Activated CD4-positive, alpha-beta T cell treated with anti-CD3 and anti-CD28 coated beads, Interleukin-2, Interleukin-6, amounts not matched to agents 100 ng/mL and 50 ng/mL, durations not matched to agents 16 hours and 8 hours (primary cell): ENCODE data around the gene JAKMIP2.
"Not testable (repeated sequence)": the region's sequence is repeated elsewhere in the genome, so short reads cannot be mapped to it uniquely, and the experiment has no call there.

Source experiments
- DNase-seq: peaks from one replicate; pipeline ENCODE4 v3.0.0-alpha.2; 2020

The JAKMIP2 gene

GRCh38 chr5:147782110-147783028 lies at the start of gene JAKMIP2:
TSS of gene JAKMIP2 (minus strand) at chr5:147782728. CDS start at chr5:147671806, 110,922 bp downstream.
- peak; percentile 93 for DNase-seq

GRCh38 chr5:147831465-147831864 lies 48.9 kb upstream of the JAKMIP2 start, which contains the start of gene SPINK1:
TSS of gene SPINK1 (minus strand) at chr5:147831671. CDS start at chr5:147831577, 94 bp downstream.
- no peak for DNase-seq

GRCh38 chr5:147830035-147830434 lies 47.5 kb upstream of the JAKMIP2 start:
- DNase-seq: no peak

- not testable (repeated sequence) for DNase-seq
Observed at GRCh38 chr5:147827017-147827416, 44.5 kb upstream of the JAKMIP2 start.

- DNase-seq: no peak
Observed at GRCh38 chr5:147826361-147826760, 43.8 kb upstream of the JAKMIP2 start.

- peak; percentile 60 for DNase-seq
Observed at GRCh38 chr5:147822686-147823491, 40.4 kb upstream of the JAKMIP2 start.

- not testable (repeated sequence) for DNase-seq
Observed at GRCh38 chr5:147822222-147822621, 39.7 kb upstream of the JAKMIP2 start.

- no peak for DNase-seq
Observed at GRCh38 chr5:147821766-147822165, 39.2 kb upstream of the JAKMIP2 start.

- DNase-seq: no peak
Observed at GRCh38 chr5:147819261-147819770, 36.8 kb upstream of the JAKMIP2 start.

GRCh38 chr5:147818290-147818689 lies 35.8 kb upstream of the JAKMIP2 start:
- DNase-seq: no peak

- no peak for DNase-seq
Observed at GRCh38 chr5:147813696-147814095, 31.2 kb upstream of the JAKMIP2 start.

- no peak for DNase-seq
Observed at GRCh38 chr5:147809830-147810666, 27.5 kb upstream of the JAKMIP2 start.

- DNase-seq: peak; percentile 3
Observed at GRCh38 chr5:147805030-147805454, 22.5 kb upstream of the JAKMIP2 start.

- no peak for DNase-seq
Observed at GRCh38 chr5:147804334-147804733, 21.8 kb upstream of the JAKMIP2 start.

- no peak for DNase-seq
Observed at GRCh38 chr5:147803926-147804325, 21.4 kb upstream of the JAKMIP2 start.

- not testable (repeated sequence) for DNase-seq
Observed at GRCh38 chr5:147803161-147803560, 20.6 kb upstream of the JAKMIP2 start.

- DNase-seq: no peak
Observed at GRCh38 chr5:147801461-147801860, 18.9 kb upstream of the JAKMIP2 start.

GRCh38 chr5:147800491-147800890 lies 18.0 kb upstream of the JAKMIP2 start:
- no peak for DNase-seq

- no peak for DNase-seq
Observed at GRCh38 chr5:147796556-147797308, 14.2 kb upstream of the JAKMIP2 start.

- no peak for DNase-seq
Observed at GRCh38 chr5:147791181-147791580, 8.7 kb upstream of the JAKMIP2 start.

GRCh38 chr5:147789820-147790219 lies 7.3 kb upstream of the JAKMIP2 start:
- DNase-seq: no peak

- no peak for DNase-seq
Observed at GRCh38 chr5:147788023-147788422, 5.5 kb upstream of the JAKMIP2 start.
